Dermis blood vessel endothelial cell (primary cell): ENCODE data around the gene GAPDHS. TPM values are rescaled to one million over a fixed set of nuclear protein-coding genes. Genes with fewer than 3 reads are reported as not detected.

Source experiments
- DNase-seq: peaks from one replicate; pipeline ENCODE4 v3.0.0; 2010
- total RNA-seq: library from RNA; depleted of rRNA; stranded (reverse); fragments of >200 nt; gene quantifications from 2 replicates; pipeline ENCODE4 v1.2.3, GENCODE V29; 2014

Gene GAPDHS
- total RNA-seq = not detected in 2 replicates

DNA sequence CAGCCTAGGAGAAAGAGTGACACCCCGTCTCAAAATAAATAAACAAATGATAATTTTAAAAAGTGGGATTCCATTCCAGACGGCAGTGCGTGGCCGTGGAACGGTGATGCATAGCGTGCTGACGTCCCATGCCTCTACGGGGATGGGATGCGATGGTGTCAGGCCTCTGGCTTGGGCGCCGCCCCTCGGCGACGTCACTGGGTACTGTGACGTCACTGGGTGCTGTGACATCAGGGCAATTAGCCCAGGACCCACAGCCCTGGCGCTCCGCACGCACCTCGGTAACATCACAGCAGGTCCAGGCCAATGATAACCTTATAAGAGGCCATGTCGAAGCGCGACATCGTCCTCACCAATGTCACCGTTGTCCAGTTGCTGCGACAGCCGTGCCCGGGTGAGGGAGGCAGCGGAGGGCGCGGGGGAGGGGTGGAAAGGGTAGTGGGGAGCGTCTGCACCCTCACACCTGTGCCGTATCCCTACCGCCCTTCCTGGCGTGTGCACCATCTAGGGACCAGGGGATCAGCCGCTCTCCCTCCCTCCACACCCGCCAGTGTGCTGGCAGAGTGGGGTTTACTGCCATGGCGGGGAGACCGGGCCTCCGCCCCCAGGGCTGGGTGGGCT lies at the start of gene GAPDHS:
GAPDHS (plus strand) TSS at position 256 of the 621 bp plus-strand sequence; CDS start at position 328, 72 bp downstream.
- no peak for DNase-seq

DNA sequence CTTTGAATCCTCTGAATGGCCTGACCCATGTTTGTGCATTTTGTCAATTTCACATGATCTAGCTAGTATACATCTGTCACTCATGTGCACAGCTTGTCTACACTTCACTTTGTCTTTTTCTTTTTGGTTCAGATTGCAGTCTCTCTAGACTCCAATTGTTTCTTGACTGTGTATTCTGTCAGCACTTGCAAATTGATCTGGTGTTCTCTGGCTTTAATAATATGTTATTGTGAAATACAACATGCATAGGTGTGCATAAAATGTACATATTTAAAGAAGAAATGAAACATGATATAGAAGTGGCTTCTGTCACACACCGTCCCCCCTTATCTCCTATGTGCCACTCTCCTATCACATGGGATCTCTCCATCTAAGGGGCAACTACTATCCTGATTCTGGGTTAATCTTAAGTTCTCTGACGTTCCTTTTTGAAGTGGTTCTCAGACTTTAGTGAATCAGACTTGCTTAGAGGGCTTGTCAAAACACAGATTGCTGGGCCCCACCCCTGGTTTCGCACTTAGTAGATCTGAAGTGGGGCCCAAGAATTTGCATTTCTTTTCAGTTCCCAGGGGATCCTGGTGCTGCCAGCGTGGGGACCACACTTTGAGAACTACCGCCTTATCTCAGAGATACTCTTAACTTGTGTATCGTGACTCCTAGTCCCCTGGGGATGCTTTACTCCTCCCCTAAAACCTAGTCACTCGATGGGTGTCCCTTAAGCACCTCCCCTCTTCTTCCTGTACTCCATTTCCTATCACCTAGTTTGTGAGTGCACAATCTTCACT lies 48.8 kb upstream of the GAPDHS start:
- DNase-seq = no peak

DNA sequence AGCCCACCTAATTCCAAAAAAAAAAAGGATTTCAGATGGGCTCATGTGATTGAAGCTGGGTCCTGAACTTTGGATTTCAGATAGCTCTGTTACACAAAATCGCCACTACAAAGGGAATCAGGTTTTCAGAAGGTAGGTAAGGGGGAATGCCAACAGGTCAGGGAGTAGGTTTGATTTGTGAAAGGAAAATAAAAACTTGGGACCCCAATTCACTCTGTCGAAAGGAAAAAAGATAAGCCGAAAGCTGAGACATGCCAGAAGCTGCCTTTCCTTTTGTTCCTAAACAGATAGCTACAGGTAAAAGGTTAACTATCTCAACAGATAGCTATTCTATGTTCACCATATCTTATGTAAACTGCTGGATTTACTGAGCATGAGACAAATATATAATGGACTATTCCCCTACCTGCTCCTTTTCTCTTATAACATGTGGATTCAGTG lies 47.0 kb upstream of the GAPDHS start:
- no peak for DNase-seq

DNA sequence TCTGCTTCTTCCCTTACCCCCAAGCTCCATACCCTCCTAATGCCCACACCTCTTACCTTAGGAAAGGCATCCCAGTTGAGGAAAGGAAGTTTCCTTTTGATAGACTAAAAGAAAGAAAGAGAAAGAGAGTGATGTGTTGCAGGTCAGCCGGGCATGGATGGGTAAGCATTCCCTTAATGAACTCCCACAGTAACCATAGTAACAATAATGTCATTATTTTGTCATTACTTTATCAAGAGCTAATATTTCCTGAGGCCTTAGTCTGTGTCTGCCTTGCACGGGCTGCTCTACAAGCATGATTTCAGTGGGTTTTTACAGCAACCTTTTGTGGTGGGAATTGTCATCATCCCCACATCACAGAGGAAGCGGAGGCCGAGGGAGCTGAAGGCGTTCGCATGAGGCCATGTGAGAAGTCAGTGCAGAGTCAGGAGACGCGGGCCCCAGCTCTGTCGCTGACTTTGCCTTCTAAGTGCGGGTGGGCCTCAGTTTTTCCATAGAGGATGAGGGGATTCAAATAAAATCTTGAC lies 45.5 kb upstream of the GAPDHS start:
- DNase-seq = no peak

DNA sequence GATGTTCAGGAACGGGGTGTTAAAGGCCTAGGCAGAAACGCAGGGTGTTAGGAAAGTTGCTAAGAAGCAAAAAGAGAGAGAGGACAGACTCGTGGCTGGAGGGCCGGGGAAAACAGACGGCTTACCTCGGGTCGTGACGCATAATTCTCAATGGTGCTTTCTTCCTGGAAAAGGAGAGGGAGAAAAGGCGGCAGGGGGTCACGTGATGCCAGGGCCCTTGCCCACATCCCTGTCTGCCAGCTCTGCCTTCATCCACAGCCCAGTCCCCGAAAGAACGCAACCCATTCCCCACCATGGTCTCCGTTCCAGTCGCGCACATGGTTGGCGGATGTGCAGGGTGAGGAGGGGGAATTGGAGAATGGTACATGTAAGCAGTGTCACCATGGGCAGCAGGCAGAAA lies 44.6 kb upstream of the GAPDHS start:
- DNase-seq = no peak

DNA sequence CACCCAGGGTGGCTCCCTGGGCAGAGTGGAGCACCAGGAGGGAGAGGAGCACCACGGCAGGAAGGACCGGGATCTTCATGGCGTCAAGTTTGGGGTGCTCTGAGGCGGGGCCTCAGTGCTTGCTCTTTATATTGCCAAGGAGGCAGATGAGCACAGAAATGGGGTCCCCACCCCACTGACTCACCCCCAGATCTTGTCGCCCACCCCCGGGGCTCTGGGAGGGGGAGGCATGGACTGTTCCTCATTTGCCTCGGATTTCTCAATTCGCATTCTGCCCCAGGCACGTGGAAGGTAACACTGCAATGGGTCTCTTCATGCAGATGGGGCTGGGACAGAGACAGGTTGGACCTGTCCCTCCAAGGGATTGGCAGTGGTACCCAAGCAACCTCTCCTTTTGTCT lies 42.9 kb upstream of the GAPDHS start, which contains the start of gene KRTDAP:
KRTDAP (minus strand) TSS at position 101 of the 400 bp plus-strand sequence; CDS start at position 79, 22 bp downstream.
- DNase-seq = no peak

DNA sequence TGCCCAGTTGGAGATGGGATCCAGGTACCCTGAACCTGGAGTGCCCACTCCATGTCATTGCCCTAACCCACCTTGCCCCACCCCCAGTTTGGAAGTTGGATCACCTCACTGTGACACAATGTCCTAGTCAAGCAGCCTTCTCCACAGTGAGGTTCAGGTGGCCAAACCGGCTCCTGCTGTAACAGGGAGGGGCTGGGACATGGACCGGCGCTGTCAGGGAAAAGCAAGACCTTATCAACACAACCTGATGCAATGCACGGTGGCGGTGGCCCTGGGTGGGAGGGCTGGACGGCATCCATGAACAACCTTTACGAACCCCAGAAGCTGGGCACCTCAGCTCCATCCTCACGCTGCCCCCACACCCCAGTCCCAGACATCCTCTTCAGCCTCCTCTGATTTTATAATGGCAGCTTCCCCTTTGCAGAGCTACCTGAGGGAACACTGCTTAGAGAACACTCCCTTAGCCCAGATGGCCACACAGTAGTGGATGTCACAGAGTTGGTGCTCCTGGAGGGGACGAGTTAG lies 41.4 kb upstream of the GAPDHS start:
- DNase-seq = no peak

DNA sequence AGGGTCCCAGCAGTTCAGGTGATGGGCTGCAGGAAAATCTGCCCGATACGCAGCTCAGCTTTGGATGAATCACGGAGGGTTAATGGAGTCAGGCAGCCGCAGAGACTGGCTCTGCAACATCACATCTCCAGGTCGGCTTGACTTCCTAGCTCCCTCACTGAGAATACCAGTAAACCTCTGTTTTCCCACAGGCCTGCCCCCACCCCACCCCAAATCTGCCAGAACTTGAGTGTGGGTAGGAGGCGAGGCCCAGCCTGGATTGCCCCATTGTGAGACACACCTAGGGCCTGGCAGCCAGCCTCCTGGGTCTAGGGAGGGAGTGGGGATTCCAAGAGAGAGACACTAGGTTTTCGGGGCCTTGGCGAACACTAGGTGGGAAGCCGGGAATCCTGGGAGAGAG lies 39.3 kb upstream of the GAPDHS start:
- no peak for DNase-seq

DNA sequence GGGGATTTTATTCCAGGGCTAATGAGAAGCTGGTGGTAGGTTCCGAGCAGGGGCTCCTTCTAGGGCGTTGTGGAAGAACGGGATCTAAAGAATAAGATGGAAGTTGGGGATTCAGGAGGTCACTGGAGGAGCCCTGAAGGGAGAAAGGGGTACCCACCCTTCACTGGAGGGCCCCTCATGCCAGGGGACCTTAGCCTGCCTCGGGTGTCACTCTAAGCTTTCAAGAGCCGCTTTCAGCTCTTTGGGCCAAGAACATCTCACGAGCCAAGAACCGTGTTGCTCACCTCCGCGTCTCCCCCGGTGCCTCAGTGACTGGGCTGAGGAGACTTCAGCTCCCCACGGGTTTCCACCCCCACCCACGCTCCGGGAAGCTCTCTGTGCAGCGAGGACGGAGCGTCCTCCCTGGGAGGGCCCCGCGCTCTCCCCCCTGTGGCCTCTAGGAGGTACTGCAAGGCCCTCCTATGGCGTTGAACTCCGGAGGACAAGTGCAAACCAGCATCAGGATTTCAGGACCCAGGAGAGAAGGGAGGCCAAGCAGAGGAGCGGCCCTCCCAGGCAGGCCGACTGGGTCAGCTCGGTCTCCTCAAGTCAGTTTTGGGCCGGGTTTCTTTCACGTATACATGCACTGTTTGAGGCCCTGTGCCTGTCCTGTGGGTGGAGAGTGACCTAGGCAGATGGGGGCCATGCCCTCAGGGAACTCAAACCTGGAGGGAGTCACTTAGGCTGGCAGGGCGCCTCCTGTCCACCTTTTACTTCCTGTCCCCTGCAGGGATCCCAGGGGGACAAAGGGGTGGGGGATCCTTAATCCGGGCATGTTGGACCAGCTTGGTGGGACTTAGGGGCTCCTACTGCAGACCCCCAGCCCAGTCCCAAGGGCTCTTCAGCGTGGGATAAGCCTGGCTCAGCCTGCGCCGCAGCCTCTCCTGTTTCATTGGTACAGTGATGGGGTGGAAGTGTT lies 37.9 kb upstream of the GAPDHS start:
- peak; percentile 74 for DNase-seq

DNA sequence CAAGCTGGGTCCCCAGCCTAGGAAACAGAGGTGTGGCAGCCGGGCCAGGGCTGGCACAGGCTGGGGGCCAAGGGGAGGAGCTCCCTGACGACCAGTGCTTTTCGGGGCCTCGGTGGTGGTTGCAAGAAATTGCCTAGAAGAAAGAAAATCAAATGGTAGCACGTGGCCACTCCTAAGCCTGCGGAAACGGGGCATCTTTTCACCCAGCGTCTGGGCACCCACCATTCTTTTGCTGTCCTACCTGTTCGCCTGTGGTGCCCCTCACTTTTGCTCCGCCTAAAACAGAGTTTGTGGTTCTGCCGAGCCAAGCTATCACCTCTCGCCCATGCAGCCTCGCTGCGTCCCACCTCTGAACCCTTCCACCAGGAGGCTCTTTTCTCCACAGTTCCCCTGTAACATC lies 35.9 kb upstream of the GAPDHS start:
- no peak for DNase-seq

DNA sequence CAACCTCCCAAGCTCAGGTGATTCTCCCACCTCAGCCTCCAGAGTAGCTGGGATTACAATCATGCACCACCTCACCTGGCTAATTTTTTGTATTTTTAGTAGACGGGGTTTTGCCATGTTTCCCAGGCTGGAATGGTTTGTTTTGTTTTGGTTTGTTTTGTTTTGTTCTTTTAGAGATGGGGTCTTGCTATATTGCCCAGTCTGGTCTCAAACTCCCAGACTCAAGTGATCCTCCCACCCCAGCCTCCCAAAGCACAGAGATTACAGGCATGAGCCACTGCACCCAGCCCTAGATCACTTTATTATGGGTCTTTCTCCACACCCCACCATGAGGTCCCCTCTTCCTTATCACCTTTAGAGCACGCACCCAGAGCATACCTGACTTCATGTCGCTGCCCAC lies 35.0 kb upstream of the GAPDHS start:
- DNase-seq = no peak

DNA sequence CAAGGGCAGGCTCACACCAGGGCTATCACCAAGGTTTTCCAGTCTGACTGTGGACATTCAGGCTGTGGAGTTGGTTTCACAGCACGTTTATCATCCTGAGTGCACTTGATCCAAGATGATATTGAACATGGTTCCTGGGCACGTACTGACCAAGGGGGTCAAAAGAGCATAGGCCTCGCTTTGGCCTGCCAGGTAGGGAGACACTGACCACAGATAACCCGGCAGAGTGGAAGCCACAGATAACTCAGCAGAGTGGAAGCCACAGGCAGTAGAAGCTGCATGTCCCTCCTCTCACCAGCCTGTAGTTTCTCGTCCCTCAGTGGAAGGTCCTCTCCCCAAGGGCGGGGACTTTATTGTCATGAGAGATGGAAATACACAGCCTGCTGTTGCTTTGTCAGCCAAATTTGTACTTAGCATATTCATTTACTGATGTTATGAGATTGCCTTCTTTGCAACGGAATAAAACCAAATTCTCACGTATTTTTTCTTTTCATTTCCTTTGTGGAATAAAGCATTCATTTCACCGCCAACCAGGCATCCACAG lies 34.2 kb upstream of the GAPDHS start:
- DNase-seq = no peak

DNA sequence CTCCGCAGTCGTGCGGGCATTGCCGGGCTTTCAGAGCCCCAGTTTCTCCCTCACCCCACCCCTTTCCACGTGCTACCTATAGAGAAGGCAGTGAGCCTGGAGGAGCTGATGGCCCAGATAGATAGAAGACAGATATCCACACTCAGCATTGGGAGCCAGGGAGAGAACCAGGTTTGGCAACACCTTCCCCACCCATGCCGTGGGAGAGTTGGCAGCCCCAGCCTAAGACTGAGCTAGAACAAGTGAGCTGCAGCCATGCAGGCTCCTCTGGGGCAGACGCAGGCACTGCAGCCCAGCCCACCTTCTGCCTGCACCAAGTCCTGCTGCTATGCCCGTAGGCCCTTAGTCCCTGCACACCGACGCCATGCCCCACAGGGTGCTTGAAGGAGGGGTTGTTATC lies 32.6 kb upstream of the GAPDHS start:
- DNase-seq = no peak

DNA sequence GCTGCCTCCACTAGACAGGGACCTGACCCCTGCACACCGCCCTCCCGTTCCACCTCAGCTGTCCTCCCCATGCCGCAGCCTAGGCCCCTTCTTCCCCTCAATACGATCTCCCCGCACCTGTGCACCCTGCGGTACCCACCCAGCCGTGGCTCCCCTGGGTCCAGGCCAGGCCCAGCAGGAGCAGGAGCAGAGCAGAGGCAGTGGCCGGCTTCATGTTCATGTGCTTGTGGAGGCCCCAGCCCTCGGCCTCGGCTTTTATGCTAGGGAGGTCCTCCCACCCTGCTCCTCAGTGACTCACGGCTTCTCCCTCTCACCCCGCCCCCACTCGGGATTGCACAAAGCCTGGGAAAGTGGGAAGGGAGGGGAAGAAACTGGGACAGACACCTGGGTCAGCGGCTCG lies 31.6 kb upstream of the GAPDHS start:
- no peak for DNase-seq

DNA sequence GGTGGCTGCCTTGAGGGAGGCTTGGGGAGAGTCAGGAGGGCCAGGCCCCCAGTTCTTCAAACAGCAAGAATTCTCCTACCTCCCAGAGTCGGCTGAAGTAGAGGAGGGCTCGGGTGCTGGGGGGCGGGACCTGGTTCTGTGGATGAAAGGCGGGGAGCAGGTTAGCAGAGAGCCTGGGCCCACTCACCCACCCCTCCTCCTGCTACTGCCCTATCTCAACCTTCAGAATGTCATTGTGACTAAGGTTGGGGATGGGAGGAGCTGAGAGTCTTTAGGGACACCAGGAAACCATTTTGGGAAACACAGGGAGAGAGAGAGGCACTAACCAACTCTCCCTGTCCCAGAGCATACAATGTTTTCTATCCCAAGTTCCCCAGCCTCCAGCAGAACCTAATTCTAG lies 30.5 kb upstream of the GAPDHS start:
- no peak for DNase-seq

DNA sequence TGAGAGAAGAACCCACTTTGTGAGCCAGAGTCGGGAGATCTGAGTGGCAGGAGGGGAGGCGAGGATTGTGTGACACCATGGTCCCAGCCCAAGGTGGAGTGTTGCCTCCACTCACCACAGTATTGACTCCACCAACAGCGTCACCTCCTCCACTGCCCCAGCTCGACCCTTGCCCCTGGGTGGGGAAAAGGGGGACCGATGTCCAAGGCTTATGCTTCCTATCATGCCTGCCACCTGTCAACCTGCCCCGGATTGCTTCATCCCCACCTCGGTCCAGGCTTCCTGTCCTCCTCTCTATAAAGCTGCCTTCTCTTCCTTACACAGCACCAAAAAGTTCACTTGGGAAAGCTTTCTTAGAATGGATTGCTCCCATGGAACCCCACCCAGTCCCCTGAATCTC lies 27.2 kb upstream of the GAPDHS start:
- no peak for DNase-seq

DNA sequence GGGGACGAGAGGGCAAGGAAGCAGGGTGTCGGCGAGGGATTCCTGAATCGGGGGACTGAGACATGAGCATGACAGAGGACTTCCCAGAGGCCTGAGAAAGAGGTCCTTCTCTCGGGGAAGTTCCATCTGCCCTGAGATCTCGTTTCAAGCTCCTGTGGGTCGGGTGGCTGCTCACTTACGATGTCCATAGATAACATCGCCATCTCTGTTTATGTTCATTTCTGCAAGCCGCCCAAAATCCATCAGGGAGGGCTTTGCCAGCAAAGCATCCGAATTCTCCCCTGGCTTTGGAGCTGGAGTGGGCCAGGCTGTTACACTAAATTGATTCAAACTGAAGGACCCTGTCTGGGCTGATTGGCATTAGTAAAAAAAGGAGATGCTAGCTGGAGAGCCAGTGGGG lies 25.7 kb upstream of the GAPDHS start:
- no peak for DNase-seq

DNA sequence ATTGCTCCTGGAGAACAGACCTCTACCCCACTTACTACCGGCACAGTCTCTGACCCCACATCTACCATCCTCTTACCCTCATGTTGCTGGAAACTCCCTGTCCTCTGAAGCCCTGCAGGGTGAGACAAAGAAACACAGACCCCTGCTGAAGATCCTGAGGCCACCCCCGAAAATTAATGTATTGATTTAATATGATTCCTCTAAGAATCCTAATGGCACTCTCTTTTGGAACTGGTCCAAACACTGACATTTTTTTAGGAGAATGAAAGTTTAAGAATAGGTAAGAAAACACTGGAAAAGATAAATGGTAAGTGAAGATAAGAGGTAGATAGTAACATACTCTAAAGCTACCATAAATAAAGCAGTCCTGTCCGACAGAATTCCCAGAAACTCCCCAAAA lies 25.1 kb upstream of the GAPDHS start:
- no peak for DNase-seq

DNA sequence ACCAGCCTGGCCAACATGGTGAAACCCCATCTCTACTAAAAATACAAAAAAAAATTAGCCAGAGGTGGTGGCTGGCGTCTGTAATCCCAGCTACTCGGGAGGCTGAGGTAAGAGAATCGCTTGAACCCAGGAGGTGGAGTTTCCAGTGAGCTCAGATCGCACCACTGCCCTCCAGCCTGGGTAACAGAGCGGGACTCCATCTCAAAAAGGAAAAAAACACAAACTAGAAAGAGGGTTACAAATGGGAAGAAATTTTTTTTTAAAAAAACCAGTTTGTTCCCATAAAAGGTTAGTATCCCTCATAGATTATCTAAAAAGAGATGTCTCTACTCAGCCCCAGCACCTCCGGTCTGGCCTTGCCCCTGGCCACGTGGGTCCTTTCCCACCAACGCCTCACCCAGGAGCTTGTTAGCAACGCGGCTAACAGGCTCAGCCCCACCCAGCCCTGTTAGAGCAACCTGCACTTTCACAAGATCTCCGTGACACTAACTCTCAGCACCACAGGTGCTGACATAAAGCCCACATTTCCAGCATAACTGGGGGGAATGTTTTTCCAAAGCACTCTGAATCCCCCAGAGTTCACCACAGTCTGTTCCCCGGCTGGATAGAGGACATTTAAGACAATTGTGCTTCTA lies 24.1 kb upstream of the GAPDHS start:
- no peak for DNase-seq

DNA sequence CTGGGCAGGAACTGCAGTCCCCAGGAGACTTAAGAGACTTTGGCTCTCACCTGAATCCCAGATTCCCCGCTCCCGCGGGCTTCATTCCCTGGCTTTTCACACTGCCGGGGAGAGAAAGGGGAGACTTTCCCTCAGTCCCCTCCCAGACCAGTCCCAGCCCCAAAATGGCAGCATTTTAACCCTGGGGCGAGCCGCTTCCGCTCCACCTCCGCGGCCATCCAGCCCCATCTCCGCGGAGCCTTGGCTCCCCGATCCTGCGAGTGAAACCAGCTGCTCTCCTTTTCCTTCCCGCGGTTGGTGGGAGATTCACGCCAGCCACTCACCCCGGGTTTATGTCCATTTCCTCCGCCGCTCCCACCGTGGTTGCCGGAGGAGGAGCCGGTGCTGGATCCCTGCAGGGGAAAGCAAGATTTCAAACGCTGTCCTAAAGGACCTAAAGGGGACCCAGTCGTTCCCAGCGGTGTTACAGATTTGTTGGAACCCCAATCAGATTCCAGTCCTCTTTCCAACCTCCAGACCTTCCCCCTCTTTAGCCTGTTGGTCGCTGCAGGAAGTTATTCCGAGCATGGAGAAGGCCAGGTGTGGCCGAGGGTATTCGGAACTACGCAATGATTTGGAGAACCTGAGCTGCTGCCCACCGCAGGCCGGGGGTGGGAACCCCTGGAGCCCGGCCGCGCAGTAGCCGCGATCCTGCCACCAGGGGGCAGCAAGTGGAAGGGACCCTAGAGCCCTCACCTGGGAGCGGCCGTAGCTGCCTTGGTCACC lies 23.2 kb upstream of the GAPDHS start:
- DNase-seq = peak; percentile 57

DNA sequence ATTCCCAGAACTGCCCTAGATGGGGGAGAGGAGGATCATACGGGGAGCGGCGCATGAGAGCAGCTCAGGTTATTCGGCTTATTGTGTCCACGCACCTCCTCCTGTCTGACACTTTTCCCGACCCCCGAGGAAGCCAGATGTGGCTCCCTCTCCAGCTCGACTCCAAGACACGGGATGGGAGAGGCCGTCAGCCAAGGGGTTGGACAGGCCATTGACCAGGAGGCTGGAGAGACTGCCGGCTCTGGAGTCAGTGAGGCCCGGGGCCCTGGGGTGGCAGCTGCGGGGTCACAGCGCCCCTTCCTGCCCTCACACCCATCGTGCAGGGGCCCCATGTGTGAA lies 22.7 kb upstream of the GAPDHS start:
- no peak for DNase-seq
